Mesothelial cell of epicardium (in vitro differentiated cells): ENCODE measurements around the gene MTARC1. TPM values are rescaled to one million over a fixed set of nuclear protein-coding genes. Genes with fewer than 3 reads are reported as not detected.

Source experiments
- DNase-seq, 2 experiments: peaks; one replicate each; pipeline ENCODE4 v3.0.0; 2021; ENCODE audit warnings: low spot score in 2 of 2; ENCODE audit not compliant: unreplicated experiment in 2 of 2
- H3K27ac Mint-ChIP-seq: 2 replicates; pipeline ENCODE4 v1.8.0; 2021; ENCODE audit warnings: mixed read lengths
- H3K27me3 Mint-ChIP-seq: 2 replicates; pipeline ENCODE4 v1.8.0; 2021; ENCODE audit warnings: low read depth, mixed read lengths
- H3K36me3 Mint-ChIP-seq: 2 replicates; pipeline ENCODE4 v1.8.0; 2021; ENCODE audit warnings: mixed read lengths
- H3K4me1 Mint-ChIP-seq: 2 replicates; pipeline ENCODE4 v1.8.0; 2021; ENCODE audit warnings: mixed read lengths
- H3K4me3 Mint-ChIP-seq: 2 replicates; pipeline ENCODE4 v1.8.0; 2021; ENCODE audit warnings: mild to moderate bottlenecking, moderate library complexity, mixed read lengths
- H3K9me3 Mint-ChIP-seq: 2 replicates; pipeline ENCODE4 v1.8.0; 2021; ENCODE audit warnings: mixed read lengths
- CTCF ChIP-seq: fragments of 200-600 bp; sonication (generic); IDR thresholded peaks from one replicate; pipeline ENCODE4 v1.5.0; 2021; ENCODE audit warnings: antibody characterized with exemption; ENCODE audit not compliant: unreplicated experiment
- total RNA-seq: library from RNA; stranded (reverse); gene quantifications from 3 replicates; pipeline ENCODE4 v1.2.1, GENCODE V29; 2021

Gene MTARC1
- total RNA-seq, 1 donor from 2014 or later, result 11.9 TPM

- H3K27ac Mint-ChIP-seq, result peak overlapping the region; percentile 40
- no peaks in the 10 kb centered on the region for H3K9me3 Mint-ChIP-seq
- no peak for DNase-seq
- H3K4me1 Mint-ChIP-seq, result peaks cover 20% of the 10 kb centered on the region
- H3K27me3 Mint-ChIP-seq, result no peaks in the 10 kb centered on the region
- peaks cover 19% of the 10 kb centered on the region for H3K36me3 Mint-ChIP-seq
- H3K4me3 Mint-ChIP-seq, result no peak overlapping the region
- no peak for TF ChIP-seq CTCF
Observed at GRCh38 chr1:220754212-220754917, 32.3 kb upstream of the MTARC1 start.

GRCh38 chr1:220754918-220755295, 31.8 kb upstream of the MTARC1 start:
- Mint-ChIP-seq H3K4me1 (peaks cover 16% of the 10 kb centered on the region), H3K36me3 (peaks cover 19% of the 10 kb centered on the region), H3K27ac (no peak overlapping the region), H3K27me3 (no peaks in the 10 kb centered on the region), H3K9me3 (no peaks in the 10 kb centered on the region), H3K4me3 (no peak overlapping the region)
- no peak for TF ChIP-seq CTCF
- no peak for DNase-seq

GRCh38 chr1:220755309-220755708, 31.4 kb upstream of the MTARC1 start:
- no peak for DNase-seq
- H3K27ac Mint-ChIP-seq, result no peak overlapping the region
- H3K9me3 Mint-ChIP-seq, result no peaks in the 10 kb centered on the region
- peaks cover 13% of the 10 kb centered on the region for H3K4me1 Mint-ChIP-seq
- no peak for TF ChIP-seq CTCF
- H3K4me3 Mint-ChIP-seq, result no peak overlapping the region
- peaks cover 19% of the 10 kb centered on the region for H3K36me3 Mint-ChIP-seq
- no peaks in the 10 kb centered on the region for H3K27me3 Mint-ChIP-seq

GRCh38 chr1:220757441-220757840, 29.3 kb upstream of the MTARC1 start:
- no peak overlapping the region for H3K27ac Mint-ChIP-seq
- no peaks in the 10 kb centered on the region for H3K9me3 Mint-ChIP-seq
- H3K4me3 Mint-ChIP-seq, result no peak overlapping the region
- TF ChIP-seq CTCF, result no peak
- peaks cover 22% of the 10 kb centered on the region for H3K36me3 Mint-ChIP-seq
- no peaks in the 10 kb centered on the region for H3K4me1 Mint-ChIP-seq
- DNase-seq, result no peak
- H3K27me3 Mint-ChIP-seq, result no peaks in the 10 kb centered on the region

GRCh38 chr1:220759147-220759546, 27.6 kb upstream of the MTARC1 start:
- Mint-ChIP-seq H3K27me3 (no peaks in the 10 kb centered on the region), H3K4me3 (no peak overlapping the region), H3K27ac (no peak overlapping the region), H3K36me3 (peaks cover 26% of the 10 kb centered on the region), H3K4me1 (no peaks in the 10 kb centered on the region), H3K9me3 (no peaks in the 10 kb centered on the region)
- no peak for TF ChIP-seq CTCF
- DNase-seq, result no peak
